Mammary microvascular endothelial cell (primary cell): Measurements from ENCODE around the gene CYP27B1. TPM values are rescaled to one million over a fixed set of nuclear protein-coding genes. Genes with fewer than 3 reads are reported as not detected.

Experiments used
- total RNA-seq: library from RNA; depleted of rRNA; stranded (reverse); fragments of >200 nt; gene quantifications from 2 replicates; pipeline ENCODE4 v1.2.3, GENCODE V29; 2015

The CYP27B1 gene
- total RNA-seq = 0.53 and 1.6 TPM in 2 replicates

GRCh38 chr12:57766464-57767304, at the start of gene CYP27B1:
CYP27B1 (minus strand) TSS chr12:57767078; CDS start chr12:57767041, 37 bp downstream.

GRCh38 chr12:57782608-57783465, 16.0 kb upstream of the CYP27B1 start, which contains the start of gene TSFM:
TSFM (plus strand) TSS chr12:57782787; CDS start chr12:57782802, 15 bp downstream.

GRCh38 chr12:57772429-57773322, 5.8 kb upstream of the CYP27B1 start, which contains the start of gene EEF1AKMT3:
EEF1AKMT3 (plus strand) TSS chr12:57772614; CDS start chr12:57772725, 111 bp downstream.

GRCh38 chr12:57771873-57772428, 5.1 kb upstream of the CYP27B1 start, which contains the start of gene METTL1:
METTL1 (minus strand) TSS chr12:57772105; CDS start chr12:57772083, 22 bp downstream.

GRCh38 chr12:57754411-57755193, 12.3 kb downstream of the CYP27B1 start, which contains the start of gene MARCHF9:
MARCHF9 (plus strand) TSS chr12:57755103; CDS start chr12:57755529, 426 bp downstream.

GRCh38 chr12:57751788-57752667, 14.8 kb downstream of the CYP27B1 start, which contains the start of gene CDK4:
CDK4 (minus strand) TSS chr12:57752310; CDS start chr12:57751717, 593 bp downstream.

GRCh38 chr12:57744777-57745484, 21.9 kb downstream of the CYP27B1 start, which contains the start of gene TSPAN31:
TSPAN31 (plus strand) TSS chr12:57745039; CDS start chr12:57745155, 116 bp downstream.

GRCh38 chr12:57738661-57739237, 28.1 kb downstream of the CYP27B1 start, which contains the start of gene AGAP2:
AGAP2 (minus strand) TSS chr12:57738742; CDS start chr12:57738246, 496 bp downstream.

Other genes with a start within 250 kb of the CYP27B1 start
- gene DDIT3, start 246.6 kb downstream of the CYP27B1 start, total RNA-seq = 12.1 and 15.1 TPM in 2 replicates
- 5.1 and 10.9 TPM in 2 replicates for gene MBD6, start 244.3 kb downstream of the CYP27B1 start, total RNA-seq
- gene DCTN2, start 219.9 kb downstream of the CYP27B1 start, total RNA-seq = 196 and 201 TPM in 2 replicates
- gene KIF5A, start 217.0 kb downstream of the CYP27B1 start, total RNA-seq = 0.07 TPM in 1 of 2 replicates, not detected in the other
- gene PIP4K2C, start 175.9 kb downstream of the CYP27B1 start, total RNA-seq = 4.7 and 5.6 TPM in 2 replicates
- gene DTX3, start 162.3 kb downstream of the CYP27B1 start, total RNA-seq = 0.40 and 2.0 TPM in 2 replicates
- gene ARHGEF25, start 155.6 kb downstream of the CYP27B1 start, total RNA-seq = 0.07 and 0.15 TPM in 2 replicates
- 0.13 TPM in 1 of 2 replicates, not detected in the other for gene B4GALNT1, start 133.9 kb downstream of the CYP27B1 start, total RNA-seq
- gene OS9, start 72.9 kb downstream of the CYP27B1 start, total RNA-seq = 185 and 229 TPM in 2 replicates
- 0.07 and 0.25 TPM in 2 replicates for gene AGAP2, start 28.3 kb downstream of the CYP27B1 start, total RNA-seq
- 42.6 and 44.3 TPM in 2 replicates for gene TSPAN31, start 22.0 kb downstream of the CYP27B1 start, total RNA-seq
- gene CDK4, start 14.8 kb downstream of the CYP27B1 start, total RNA-seq = 235 and 265 TPM in 2 replicates
- 1.3 and 2.8 TPM in 2 replicates for gene MARCHF9, start 12.0 kb downstream of the CYP27B1 start, total RNA-seq
- gene METTL1, start 5.0 kb upstream of the CYP27B1 start, total RNA-seq = 10.6 and 16.2 TPM in 2 replicates
- gene EEF1AKMT3, start 5.5 kb upstream of the CYP27B1 start, total RNA-seq = 5.0 and 5.1 TPM in 2 replicates
- 25.4 and 35.1 TPM in 2 replicates for gene TSFM, start 15.7 kb upstream of the CYP27B1 start, total RNA-seq
- 0.05 and 0.27 TPM in 2 replicates for gene AVIL, start 51.7 kb upstream of the CYP27B1 start, total RNA-seq
- gene CTDSP2, start 79.7 kb upstream of the CYP27B1 start, total RNA-seq = 85.4 and 86.8 TPM in 2 replicates
- gene ATP23, start 174.5 kb upstream of the CYP27B1 start, total RNA-seq = 4.4 and 14.7 TPM in 2 replicates